ENCODE results near the gene TMEM39A. TPM values are rescaled to one million over a fixed set of nuclear protein-coding genes. Genes with fewer than 3 reads are reported as not detected.

Gene TMEM39A
- 10 to 100 TPM; 34.3 to 36.7 TPM for total RNA-seq
- long read RNA-seq, donor 1, full-length matches to known transcripts: 2 of 11 reads
- long read RNA-seq, donor 1, partial matches to known transcripts: 2 of 11 reads
- long read RNA-seq, donor 1, other reads (novel, unspliced or antisense): 7 of 11 reads
- long read RNA-seq, donor 2, full-length matches to known transcripts: 22 of 37 reads
- long read RNA-seq, donor 2, partial matches to known transcripts: 6 of 37 reads
- long read RNA-seq, donor 2, other reads (novel, unspliced or antisense): 9 of 37 reads

DNA sequence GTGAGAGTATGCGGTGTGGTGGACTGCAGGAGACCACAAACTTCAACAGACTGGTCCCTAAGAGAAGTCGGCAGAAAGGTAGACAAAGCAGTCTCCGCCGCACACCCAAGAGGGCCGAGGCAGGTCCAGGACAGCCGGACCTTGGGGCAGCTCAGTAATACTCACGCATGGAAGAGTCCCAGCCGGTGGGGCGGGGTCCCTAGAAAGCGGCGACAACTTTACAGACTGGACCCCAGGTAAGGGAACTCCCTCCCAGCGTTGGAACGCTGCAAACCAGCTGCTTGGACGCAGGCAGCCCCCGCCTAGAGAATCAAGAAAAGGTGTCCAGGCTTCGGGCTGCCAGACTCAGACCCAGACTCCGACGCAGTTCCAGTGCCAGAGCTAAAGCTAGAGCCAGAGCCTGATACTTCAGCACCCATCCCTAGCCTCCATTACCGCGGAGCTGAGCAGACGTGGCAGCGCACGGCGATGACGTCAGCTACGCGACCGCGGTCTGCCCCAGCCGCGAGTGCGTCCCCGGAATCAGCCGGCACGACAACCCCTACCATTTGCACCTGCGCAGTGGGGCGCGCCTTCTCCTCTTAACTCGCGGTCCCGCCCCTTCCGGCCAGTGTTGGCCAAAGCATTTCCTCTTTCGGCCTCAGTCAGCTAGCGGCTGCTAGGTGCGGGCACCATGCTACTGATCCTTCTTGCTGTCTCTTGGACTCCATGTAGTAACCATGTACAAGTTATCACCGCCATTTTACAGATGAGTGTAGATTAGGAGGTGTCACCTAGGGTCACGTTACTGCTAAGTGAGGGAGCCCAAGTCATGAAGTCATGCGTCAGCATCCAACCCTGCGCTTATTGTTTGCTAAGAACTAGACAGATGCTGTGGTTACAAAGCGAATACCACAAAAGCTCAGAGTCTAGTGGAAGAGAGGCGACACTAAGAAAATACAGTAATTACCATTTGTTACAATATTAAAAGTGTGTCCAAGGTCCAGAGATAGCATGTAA is at the start of gene TMEM39A:
Gene TMEM39A (minus strand): TSS at position 445 of the 999 bp plus-strand sequence. CDS start 1,541 bp downstream, outside the sequence.
- peak; percentile 100 for DNase-seq (ENCODE audit: low spot score)
- intact Hi-C loops (cut with DNase I): no loop called here

GRCh38 chr3:119510690-119511089 is 47.3 kb upstream of the TMEM39A start:
- intact Hi-C loops (cut with DNase I): no loop called here
- no peak for DNase-seq (ENCODE audit: low spot score)

GRCh38 chr3:119508172-119508845 is 44.9 kb upstream of the TMEM39A start:
- no peak for DNase-seq (ENCODE audit: low spot score)
- intact Hi-C loops (cut with DNase I): no loop called here

DNA sequence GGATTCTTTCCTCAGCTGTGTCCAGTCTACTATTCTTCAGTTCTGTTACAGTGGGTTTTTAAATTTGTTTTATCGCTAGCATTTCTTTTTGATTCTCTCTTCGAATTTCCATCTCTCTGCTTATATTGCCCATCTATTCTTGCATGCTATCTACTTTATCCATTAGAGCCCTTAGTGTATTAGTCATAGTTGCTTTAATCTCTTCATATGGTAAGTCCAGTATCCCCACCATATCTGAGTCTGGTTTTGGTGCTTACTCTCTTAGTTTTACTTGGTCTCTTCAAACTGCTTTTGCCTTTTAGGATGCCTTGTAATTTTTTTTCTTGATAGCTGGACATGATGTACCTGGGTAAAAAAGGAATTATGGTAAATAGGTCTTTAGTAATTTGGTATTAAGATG is 44.0 kb upstream of the TMEM39A start:
- intact Hi-C loops (cut with DNase I): no loop called here
- DNase-seq (ENCODE audit: low spot score): no peak

GRCh38 chr3:119506631-119507030 is 43.2 kb upstream of the TMEM39A start:
- DNase-seq (ENCODE audit: low spot score): no peak
- intact Hi-C loops (cut with DNase I): no loop called here

GRCh38 chr3:119500901-119501300 is 37.5 kb upstream of the TMEM39A start:
- intact Hi-C loops (cut with DNase I): no loop called here
- no peak for DNase-seq (ENCODE audit: low spot score)

- intact Hi-C loops (cut with DNase I): no loop called here
- no peak for DNase-seq (ENCODE audit: low spot score)
Observed at GRCh38 chr3:119500265-119500664, 36.9 kb upstream of the TMEM39A start.

DNA sequence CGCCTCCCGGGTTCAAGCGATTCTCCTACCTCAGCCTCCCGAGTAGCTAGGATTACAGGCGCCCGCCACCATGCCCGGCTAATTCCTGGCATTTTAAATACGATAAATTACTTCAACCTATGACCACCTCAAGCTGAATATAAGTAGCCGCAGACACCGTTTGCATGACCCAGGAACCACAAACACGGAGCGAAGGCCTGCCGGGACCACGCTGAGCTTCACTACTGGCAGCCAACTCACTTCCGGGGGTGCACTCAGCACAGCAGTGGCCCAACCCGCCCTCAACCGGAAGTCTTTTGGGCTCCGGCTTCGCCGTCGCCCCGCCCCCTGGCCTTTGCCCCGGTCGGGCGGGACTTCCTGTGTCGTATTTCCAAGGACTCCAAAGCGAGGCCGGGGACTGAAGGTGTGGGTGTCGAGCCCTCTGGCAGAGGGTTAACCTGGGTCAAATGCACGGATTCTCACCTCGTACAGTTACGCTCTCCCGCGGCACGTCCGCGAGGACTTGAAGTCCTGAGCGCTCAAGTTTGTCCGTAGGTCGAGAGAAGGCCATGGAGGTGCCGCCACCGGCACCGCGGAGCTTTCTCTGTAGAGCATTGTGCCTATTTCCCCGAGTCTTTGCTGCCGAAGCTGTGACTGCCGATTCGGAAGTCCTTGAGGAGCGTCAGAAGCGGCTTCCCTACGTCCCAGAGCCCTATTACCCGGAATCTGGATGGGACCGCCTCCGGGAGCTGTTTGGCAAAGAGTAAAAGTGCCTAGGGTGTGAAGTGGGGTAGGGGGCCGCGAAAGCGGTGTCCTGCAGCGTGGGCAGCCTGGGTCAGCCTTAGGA is 35.0 kb upstream of the TMEM39A start, which contains the start of gene TIMMDC1:
Gene TIMMDC1 (plus strand): TSS at position 362 of the 826 bp plus-strand sequence. CDS start 187 bp downstream, at position 549.
- peak; percentile 99 for DNase-seq (ENCODE audit: low spot score)
- intact Hi-C loops (cut with DNase I): loop anchor here in 1 of 2 donors (5.0 to 10.0 kb wide), 2 partner anchors 186 to 1244 kb away; partner anchors contain the start of genes GTF2E1 and RABL3

DNA sequence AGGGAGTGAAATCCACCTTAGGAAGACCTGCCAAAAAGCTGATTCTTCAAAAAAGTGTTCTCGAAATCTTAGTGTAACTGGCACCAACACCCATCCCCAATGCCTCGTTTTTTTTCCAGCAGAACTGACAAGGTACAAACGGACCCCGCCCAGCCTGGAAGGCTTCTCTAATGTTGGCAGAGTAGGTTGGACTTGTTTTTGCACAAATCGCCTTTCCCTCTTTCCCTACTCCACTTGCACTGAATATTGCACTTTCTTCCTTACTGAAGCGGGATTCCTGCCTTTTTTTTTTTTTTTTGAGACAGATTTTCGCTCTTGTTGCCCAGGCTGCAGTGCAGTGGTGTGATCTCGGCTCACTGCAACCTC is 34.4 kb upstream of the TMEM39A start:
- peak; percentile 64 for DNase-seq (ENCODE audit: low spot score)
- intact Hi-C loops (cut with DNase I): loop anchor here in 1 of 2 donors (5.0 to 10.0 kb wide), 2 partner anchors 187 to 1244 kb away; partner anchors contain the start of genes GTF2E1 and RABL3

- no peak for DNase-seq (ENCODE audit: low spot score)
- intact Hi-C loops (cut with DNase I): loop anchor here in 1 of 2 donors (10.0 kb wide), 1 partner anchor 190 kb away; no protein-coding TSS in a partner anchor
Observed at GRCh38 chr3:119494597-119494996, 31.2 kb upstream of the TMEM39A start.

DNA sequence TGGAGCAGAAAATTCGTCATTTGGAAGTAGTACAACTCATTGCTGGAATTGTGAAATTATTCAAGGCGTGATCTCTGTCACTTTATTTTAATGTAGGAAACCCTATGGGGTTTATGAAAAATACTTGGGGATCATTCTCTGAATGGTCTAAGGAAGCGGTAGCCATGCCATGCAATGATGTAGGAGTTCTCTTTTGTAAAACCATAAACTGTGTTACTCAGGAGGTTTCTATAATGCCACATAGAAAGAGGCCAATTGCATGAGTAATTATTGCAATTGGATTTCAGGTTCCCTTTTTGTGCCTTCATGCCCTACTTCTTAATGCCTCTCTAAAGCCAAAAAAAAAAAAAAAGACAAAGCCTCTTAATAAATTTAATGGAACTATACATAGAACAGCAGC is 29.4 kb upstream of the TMEM39A start:
- intact Hi-C loops (cut with DNase I): loop anchor here in 1 of 2 donors (10.0 kb wide), 1 partner anchor 192 kb away; no protein-coding TSS in a partner anchor
- no peak for DNase-seq (ENCODE audit: low spot score)

GRCh38 chr3:119492128-119492527 is 28.7 kb upstream of the TMEM39A start:
- intact Hi-C loops (cut with DNase I): loop anchor here in 1 of 2 donors (10.0 kb wide), 1 partner anchor 193 kb away; no protein-coding TSS in a partner anchor
- DNase-seq (ENCODE audit: low spot score): no peak

GRCh38 chr3:119490153-119490552 is 26.7 kb upstream of the TMEM39A start:
- no peak for DNase-seq (ENCODE audit: low spot score)
- intact Hi-C loops (cut with DNase I): loop anchor here in 1 of 2 donors (10.0 kb wide), 1 partner anchor 195 kb away; no protein-coding TSS in a partner anchor

- DNase-seq (ENCODE audit: low spot score): no peak
- intact Hi-C loops (cut with DNase I): no loop called here
Observed at GRCh38 chr3:119485563-119485962, 22.1 kb upstream of the TMEM39A start.

DNA sequence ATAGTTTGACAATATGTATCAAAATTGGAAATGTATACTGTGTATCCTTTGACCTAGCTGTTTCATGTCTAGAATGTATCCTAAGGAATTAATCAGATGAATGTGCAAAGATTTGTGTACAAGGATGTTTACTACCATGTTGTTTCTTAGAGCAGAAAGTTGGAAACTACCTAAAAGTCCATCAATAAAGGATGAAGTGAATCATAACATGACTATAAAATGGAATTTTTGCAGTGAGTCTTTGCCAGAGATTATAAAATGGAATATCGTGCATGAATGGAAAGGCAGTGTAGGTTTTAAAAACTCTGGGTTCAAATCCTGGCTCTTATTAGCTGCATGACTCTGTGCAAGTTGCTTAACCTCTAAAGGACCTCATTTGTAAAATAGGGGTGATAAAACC is 19.7 kb upstream of the TMEM39A start:
- intact Hi-C loops (cut with DNase I): no loop called here
- DNase-seq (ENCODE audit: low spot score): no peak

DNA sequence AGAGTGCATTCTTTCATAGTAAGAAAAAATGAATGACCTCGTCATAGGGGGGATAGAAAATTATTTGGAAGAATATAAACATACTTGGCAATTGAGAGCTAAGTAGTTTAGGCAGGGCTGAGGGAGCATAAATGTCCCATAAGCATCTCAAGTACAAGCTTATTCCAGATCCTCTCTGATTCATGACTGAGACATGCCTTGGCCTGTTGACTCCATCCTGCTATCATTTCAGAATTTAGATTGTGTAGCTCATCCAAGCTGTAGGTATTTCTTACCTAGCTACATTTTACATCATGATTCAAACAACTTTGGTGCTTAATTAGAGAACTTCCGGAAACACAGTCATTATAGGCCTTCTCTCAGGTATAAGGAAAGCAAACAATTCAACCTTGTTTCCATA is 17.7 kb upstream of the TMEM39A start:
- intact Hi-C loops (cut with DNase I): no loop called here
- no peak for DNase-seq (ENCODE audit: low spot score)

DNA sequence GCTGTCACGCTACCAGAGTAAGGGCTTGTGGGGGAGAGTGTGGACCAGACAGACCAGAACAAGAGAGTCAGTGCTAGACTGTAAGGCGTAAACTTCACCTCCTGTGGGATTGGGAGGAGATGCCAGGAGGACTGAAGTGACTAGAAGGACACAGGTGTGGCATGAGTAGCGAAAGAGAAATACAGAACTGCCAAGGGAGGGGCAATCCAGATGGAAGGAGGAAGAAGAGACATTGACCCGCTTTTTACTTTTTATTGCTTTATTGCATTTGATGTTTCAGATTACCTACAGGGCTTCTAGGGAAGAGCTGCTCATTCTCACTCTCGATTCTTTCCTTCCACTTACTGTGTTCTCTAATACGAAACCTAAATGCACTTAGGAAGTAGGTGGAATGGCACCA is 7.5 kb upstream of the TMEM39A start:
- DNase-seq (ENCODE audit: low spot score): no peak
- intact Hi-C loops (cut with DNase I): no loop called here

GRCh38 chr3:119469418-119470189 is 6.2 kb upstream of the TMEM39A start:
- DNase-seq (ENCODE audit: low spot score): no peak
- intact Hi-C loops (cut with DNase I): no loop called here

All from posterior vena cava (tissue), 2 donors.